Measurements from ENCODE around the gene FGF22. TPM values are rescaled to one million over a fixed set of nuclear protein-coding genes. Genes with fewer than 3 reads are reported as not detected.

FGF22 gene
- total RNA-seq, 1 donor from 2014 or later = not detected

DNA sequence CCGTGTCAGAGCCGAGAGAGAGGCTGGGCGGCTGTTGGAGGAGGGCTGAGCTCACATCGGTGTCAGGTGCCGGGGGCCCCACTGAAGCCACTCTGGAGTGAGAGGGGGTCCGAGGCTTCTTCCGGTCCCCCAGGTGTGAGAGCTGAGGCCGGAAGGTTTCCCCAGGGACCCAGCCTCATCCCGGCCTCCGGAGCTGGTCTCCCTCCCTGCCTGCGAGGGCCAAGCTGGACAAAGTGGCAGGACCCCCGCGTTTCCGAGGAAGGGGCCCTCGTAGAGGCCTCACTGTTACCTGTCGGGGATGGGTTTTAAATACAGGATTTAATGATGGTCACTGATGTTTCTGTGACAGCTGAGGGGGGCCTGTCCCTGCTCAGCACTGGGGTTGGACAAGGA lies 43.4 kb upstream of the FGF22 start:
- DNase-seq (ENCODE audit: low spot score) = no peak
- no peak overlapping the region for H3K27ac Mint-ChIP-seq (ENCODE audit: unreplicated experiment)
- no peak overlapping the region for H3K4me3 Mint-ChIP-seq (ENCODE audit: unreplicated experiment)
- H3K9me3 Mint-ChIP-seq (ENCODE audit: unreplicated experiment) = peaks cover under 1% of the 10 kb centered on the region
- TF ChIP-seq, protein P1, sequence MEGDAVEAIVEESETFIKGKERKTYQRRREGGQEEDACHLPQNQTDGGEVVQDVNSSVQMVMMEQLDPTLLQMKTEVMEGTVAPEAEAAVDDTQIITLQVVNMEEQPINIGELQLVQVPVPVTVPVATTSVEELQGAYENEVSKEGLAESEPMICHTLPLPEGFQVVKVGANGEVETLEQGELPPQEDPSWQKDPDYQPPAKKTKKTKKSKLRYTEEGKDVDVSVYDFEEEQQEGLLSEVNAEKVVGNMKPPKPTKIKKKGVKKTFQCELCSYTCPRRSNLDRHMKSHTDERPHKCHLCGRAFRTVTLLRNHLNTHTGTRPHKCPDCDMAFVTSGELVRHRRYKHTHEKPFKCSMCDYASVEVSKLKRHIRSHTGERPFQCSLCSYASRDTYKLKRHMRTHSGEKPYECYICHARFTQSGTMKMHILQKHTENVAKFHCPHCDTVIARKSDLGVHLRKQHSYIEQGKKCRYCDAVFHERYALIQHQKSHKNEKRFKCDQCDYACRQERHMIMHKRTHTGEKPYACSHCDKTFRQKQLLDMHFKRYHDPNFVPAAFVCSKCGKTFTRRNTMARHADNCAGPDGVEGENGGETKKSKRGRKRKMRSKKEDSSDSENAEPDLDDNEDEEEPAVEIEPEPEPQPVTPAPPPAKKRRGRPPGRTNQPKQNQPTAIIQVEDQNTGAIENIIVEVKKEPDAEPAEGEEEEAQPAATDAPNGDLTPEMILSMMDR (IDR thresholded peaks at IDR 0.05; ENCODE audit: unreplicated experiment) = no peak
- peaks cover 9% of the 10 kb centered on the region for H3K27me3 Mint-ChIP-seq (ENCODE audit: unreplicated experiment)
- no peaks in the 10 kb centered on the region for H3K36me3 Mint-ChIP-seq (ENCODE audit: low read depth, unreplicated experiment)
- H3K4me1 Mint-ChIP-seq (ENCODE audit: unreplicated experiment) = no peaks in the 10 kb centered on the region

- TF ChIP-seq, protein P1 (IDR thresholded peaks at IDR 0.05; ENCODE audit: unreplicated experiment) = no peak
- Mint-ChIP-seq H3K27ac (ENCODE audit: unreplicated experiment) (no peak overlapping the region), H3K4me3 (ENCODE audit: unreplicated experiment) (no peak overlapping the region), H3K9me3 (ENCODE audit: unreplicated experiment) (peaks cover 10% of the 10 kb centered on the region), H3K36me3 (ENCODE audit: low read depth, unreplicated experiment) (peaks cover 3% of the 10 kb centered on the region), H3K27me3 (ENCODE audit: unreplicated experiment) (peaks cover 9% of the 10 kb centered on the region), H3K4me1 (ENCODE audit: unreplicated experiment) (no peaks in the 10 kb centered on the region)
- no peak for DNase-seq (ENCODE audit: low spot score)
Observed at GRCh38 chr19:597406-598315, 42.0 kb upstream of the FGF22 start.

DNA sequence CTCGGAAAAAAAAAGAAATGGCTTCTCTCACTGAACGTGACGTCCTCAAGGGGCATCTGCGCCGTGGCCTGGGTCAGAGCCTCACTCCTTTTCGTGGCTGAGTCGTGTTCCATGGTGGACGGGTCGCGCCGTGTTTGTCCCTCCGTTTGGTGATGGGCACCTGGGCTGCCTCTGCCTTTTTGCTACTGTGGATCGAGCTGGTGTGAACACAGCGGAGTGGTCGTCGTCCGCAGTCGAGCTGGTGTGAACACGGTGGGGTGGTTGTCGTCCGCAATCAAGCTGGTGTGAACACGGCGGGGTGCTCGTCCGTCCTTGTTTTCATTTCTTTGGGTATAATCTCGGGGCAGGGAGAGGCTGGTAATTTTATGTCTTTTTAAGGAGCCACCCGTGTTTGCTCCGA lies 38.4 kb upstream of the FGF22 start:
- DNase-seq (ENCODE audit: low spot score) = no peak
- no peak overlapping the region for H3K4me3 Mint-ChIP-seq (ENCODE audit: unreplicated experiment)
- peaks cover 6% of the 10 kb centered on the region for H3K27me3 Mint-ChIP-seq (ENCODE audit: unreplicated experiment)
- TF ChIP-seq, protein P1 (IDR thresholded peaks at IDR 0.05; ENCODE audit: unreplicated experiment) = no peak
- no peaks in the 10 kb centered on the region for H3K4me1 Mint-ChIP-seq (ENCODE audit: unreplicated experiment)
- peaks cover 10% of the 10 kb centered on the region for H3K9me3 Mint-ChIP-seq (ENCODE audit: unreplicated experiment)
- no peak overlapping the region for H3K27ac Mint-ChIP-seq (ENCODE audit: unreplicated experiment)
- peaks cover 4% of the 10 kb centered on the region for H3K36me3 Mint-ChIP-seq (ENCODE audit: low read depth, unreplicated experiment)

DNA sequence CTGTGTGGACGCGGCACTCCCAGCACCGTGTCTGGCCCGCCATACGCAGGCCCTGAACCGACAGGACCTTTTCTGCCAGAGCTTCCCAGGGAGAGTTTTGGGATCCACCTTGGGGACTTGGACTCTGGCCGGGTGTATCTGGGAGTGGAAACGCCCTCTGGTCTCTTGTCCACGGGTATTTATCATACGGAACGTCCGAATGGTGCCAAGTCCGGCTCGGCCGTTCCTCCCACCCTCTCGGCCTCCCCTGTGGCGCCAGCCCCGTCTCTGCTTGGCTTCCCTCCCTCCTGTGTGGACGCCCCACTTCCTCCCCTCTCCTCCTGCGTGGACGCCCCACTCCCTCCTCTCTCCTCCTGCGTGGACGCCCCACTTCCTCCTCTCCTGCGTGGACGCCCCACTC lies 37.9 kb upstream of the FGF22 start:
- H3K27me3 Mint-ChIP-seq (ENCODE audit: unreplicated experiment) = peaks cover 6% of the 10 kb centered on the region
- H3K9me3 Mint-ChIP-seq (ENCODE audit: unreplicated experiment) = peaks cover 10% of the 10 kb centered on the region
- H3K4me3 Mint-ChIP-seq (ENCODE audit: unreplicated experiment) = no peak overlapping the region
- TF ChIP-seq, protein P1 (IDR thresholded peaks at IDR 0.05; ENCODE audit: unreplicated experiment) = no peak
- H3K27ac Mint-ChIP-seq (ENCODE audit: unreplicated experiment) = no peak overlapping the region
- H3K36me3 Mint-ChIP-seq (ENCODE audit: low read depth, unreplicated experiment) = peaks cover 4% of the 10 kb centered on the region
- H3K4me1 Mint-ChIP-seq (ENCODE audit: unreplicated experiment) = no peaks in the 10 kb centered on the region
- DNase-seq (ENCODE audit: low spot score) = no peak
